H1 (cell line): ENCODE data around the gene OOEP. TPM values are rescaled to one million over a fixed set of nuclear protein-coding genes. Genes with fewer than 3 reads are reported as not detected.

Experiments
- CTCF ChIA-PET: fragments of 300-600 bp; sonication (Branson Sonifier 250); formaldehyde crosslinking; loops from one replicate; lab custom pipeline; 2021; ENCODE audit not compliant: partially characterized antibody; lab: Charles Lee
- POLR2A ChIA-PET: fragments of 300-600 bp; sonication (Branson Sonifier 250); formaldehyde crosslinking; loops from one replicate; lab custom pipeline; 2021; ENCODE audit warnings: inconsistent platforms; ENCODE audit not compliant: partially characterized antibody; lab: Charles Lee
- DNase-seq, 2 experiments: peaks; one replicate each; pipeline versions ENCODE4 v3.0.0 to v3.0.0-alpha.2; 2010 to 2022; ENCODE audit warnings: low spot score in 2 of 2, low read depth in 1 of 2, mixed read lengths in 1 of 2
- FAIRE-seq: peaks from 2 replicates; lab custom pipeline; 2011; peaks lifted over from hg19 to GRCh38; lab: Jason Lieb, UNC
- H2AFZ ChIP-seq: 2 replicates; pipeline ENCODE4 v1.8.1; 2012; ENCODE audit warnings: low read length, inconsistent platforms
- H2AK5ac ChIP-seq: 2 replicates; pipeline ENCODE4 v1.6.1; 2013; ENCODE audit warnings: low read depth, low read length
- H2BK120ac ChIP-seq: replicated peaks from 2 replicates; pipeline ENCODE3; 2013; ENCODE audit warnings: low read depth, low read length, inconsistent platforms
- H2BK12ac ChIP-seq: 2 replicates; pipeline ENCODE4 v1.6.1; 2013; ENCODE audit warnings: low read depth, low read length
- H2BK15ac ChIP-seq: 2 replicates; pipeline ENCODE4 v1.6.1; 2013; ENCODE audit warnings: low read length
- H2BK20ac ChIP-seq: 2 replicates; pipeline ENCODE4 v1.6.1; 2013; ENCODE audit warnings: low read length
- H2BK5ac ChIP-seq: 2 replicates; pipeline ENCODE4 v1.6.1; 2013; ENCODE audit warnings: low read depth, low read length
- H3K14ac ChIP-seq: 2 replicates; pipeline ENCODE4 v1.6.1; 2013; ENCODE audit warnings: inconsistent platforms; ENCODE audit not compliant: insufficient read length
- H3K18ac ChIP-seq: 2 replicates; pipeline ENCODE4 v1.6.1; 2013; ENCODE audit warnings: low read length; ENCODE audit errors: extremely low read depth
- H3K23ac ChIP-seq: 2 replicates; pipeline ENCODE4 v1.6.1; 2013; ENCODE audit warnings: inconsistent platforms; ENCODE audit not compliant: insufficient read length
- H3K23me2 ChIP-seq: 2 replicates; pipeline ENCODE4 v1.6.1; 2013; ENCODE audit warnings: low read depth, low read length
- H3K27ac ChIP-seq: 2 replicates; pipeline ENCODE4 v1.6.1; 2011; ENCODE audit warnings: low read depth, low read length, inconsistent platforms
- H3K27me3 ChIP-seq, 4 experiments: replicated peaks in 1 of 4; 1 replicate in 1 of 4; 2 replicates in 3 of 4; pipeline versions ENCODE4 v1.6.1 to v1.8.1; 2011 to 2013; ENCODE audit warnings: low read length in 3 of 4, mild to moderate bottlenecking in 3 of 4, inconsistent platforms in 2 of 4, mixed read lengths in 2 of 4, moderate library complexity in 1 of 4; ENCODE audit not compliant: control insufficient read depth in 3 of 4, insufficient read depth in 3 of 4; ENCODE audit errors: extremely low read depth in 1 of 4
- H3K36me3 ChIP-seq, 4 experiments: 2 replicates each; pipeline versions ENCODE4 v1.6.1 to v1.8.1; 2011 to 2013; ENCODE audit warnings: mild to moderate bottlenecking in 4 of 4, low read length in 3 of 4, moderate library complexity in 2 of 4, control low read depth in 1 of 4, inconsistent platforms in 1 of 4; ENCODE audit not compliant: insufficient read depth in 4 of 4, control insufficient read depth in 2 of 4
- H3K4ac ChIP-seq: replicated peaks from 2 replicates; pipeline ENCODE3; 2013; ENCODE audit warnings: low read length, low read depth, mixed read lengths, inconsistent platforms; ENCODE audit not compliant: insufficient read length
- H3K4me1 ChIP-seq, 4 experiments: replicated peaks in 1 of 4; 1 replicate in 1 of 4; 2 replicates in 3 of 4; pipeline versions ENCODE4 v1.6.1 to v1.8.1; 2011 to 2013; ENCODE audit warnings: low read length in 3 of 4, inconsistent platforms in 2 of 4, mixed read lengths in 1 of 4; ENCODE audit not compliant: insufficient read depth in 4 of 4, control insufficient read depth in 3 of 4
- H3K4me2 ChIP-seq, 2 experiments: 2 replicates each; pipeline versions ENCODE4 v1.6.1 to v1.8.1; 2011 to 2013; ENCODE audit warnings: low read depth in 2 of 2, low read length in 2 of 2, control low read depth in 1 of 2, inconsistent platforms in 1 of 2, mild to moderate bottlenecking in 1 of 2; ENCODE audit not compliant: insufficient read depth in 1 of 2
- H3K4me3 ChIP-seq, 4 experiments: fragments of 200-600, 300-600 bp in 1 of 4; sonication (generic), shearing (Covaris generic), sonication (Bioruptor Twin) in 1 of 4; 2 replicates each; pipeline versions ENCODE4 v1.5.1 to v1.8.1; 2011 to 2016; ENCODE audit warnings: low read length in 4 of 4, low read depth in 3 of 4, control low read depth in 2 of 4, inconsistent platforms in 2 of 4, mild to moderate bottlenecking in 2 of 4, mixed read lengths in 1 of 4, moderate library complexity in 1 of 4; ENCODE audit not compliant: insufficient read depth in 2 of 4; ENCODE audit errors: extremely low read depth in 1 of 4
- H3K56ac ChIP-seq: replicated peaks from 2 replicates; pipeline ENCODE3; 2013; ENCODE audit warnings: low read depth, mild to moderate bottlenecking, mixed read lengths, low read length, inconsistent platforms; ENCODE audit not compliant: insufficient read length
- H3K79me1 ChIP-seq: 2 replicates; pipeline ENCODE4 v1.6.1; 2013; ENCODE audit warnings: low read depth, low read length, control low read depth
- H3K79me2 ChIP-seq, 2 experiments: 2 replicates each; pipeline versions ENCODE4 v1.6.1 to v1.8.1; 2012 to 2013; ENCODE audit warnings: low read length in 2 of 2, mild to moderate bottlenecking in 2 of 2, inconsistent platforms in 1 of 2; ENCODE audit not compliant: insufficient read depth in 2 of 2, control insufficient read depth in 1 of 2
- H3K9ac ChIP-seq, 4 experiments: replicated peaks in 1 of 4; 1 replicate in 1 of 4; 2 replicates in 3 of 4; pipeline versions ENCODE4 v1.6.1 to v1.8.1; 2011 to 2013; ENCODE audit warnings: low read depth in 3 of 4, low read length in 3 of 4, control low read depth in 2 of 4, mild to moderate bottlenecking in 2 of 4, moderate library complexity in 2 of 4, inconsistent platforms in 1 of 4; ENCODE audit errors: extremely low read depth in 1 of 4
- H3K9me3 ChIP-seq, 2 experiments: 2 replicates each; pipeline versions ENCODE4 v1.6.1 to v1.8.1; 2012 to 2013; ENCODE audit warnings: mild to moderate bottlenecking in 2 of 2, moderate library complexity in 2 of 2, control low read depth in 1 of 2, inconsistent platforms in 1 of 2, low read depth in 1 of 2, low read length in 1 of 2, mixed read lengths in 1 of 2; ENCODE audit not compliant: insufficient read depth in 2 of 2
- H4K20me1 ChIP-seq, 2 experiments: replicated peaks in 1 of 2; 2 replicates each; pipeline versions ENCODE3 to v1.8.1; 2011 to 2013; ENCODE audit warnings: inconsistent platforms in 2 of 2, low read length in 2 of 2, mild to moderate bottlenecking in 1 of 2; ENCODE audit not compliant: insufficient read depth in 2 of 2, control insufficient read depth in 1 of 2
- H4K5ac ChIP-seq: 2 replicates; pipeline ENCODE4 v1.6.1; 2013; ENCODE audit warnings: low read length, low read depth, mixed read lengths, inconsistent platforms; ENCODE audit not compliant: insufficient read length
- H4K8ac ChIP-seq: 2 replicates; pipeline ENCODE4 v1.8.0; 2013; ENCODE audit warnings: mild to moderate bottlenecking, moderate library complexity, low read length, inconsistent platforms; ENCODE audit not compliant: insufficient read depth; ENCODE audit errors: extremely low read depth
- H4K91ac ChIP-seq: replicated peaks from 2 replicates; pipeline ENCODE3; 2013; ENCODE audit warnings: low read length, mixed read lengths, inconsistent platforms; ENCODE audit not compliant: insufficient read length
- ATF2 ChIP-seq: IDR thresholded peaks from 2 replicates; pipeline ENCODE4 v1.6.1; 2012; ENCODE audit warnings: low read length, inconsistent platforms
- BCL11A ChIP-seq, 2 experiments: IDR thresholded peaks; one replicate each; pipeline ENCODE4 v1.6.1; 2011; ENCODE audit warnings: low read depth in 2 of 2, low read length in 2 of 2, mild to moderate bottlenecking in 2 of 2
- CHD2 ChIP-seq: IDR thresholded peaks from 2 replicates; pipeline ENCODE4 v1.6.1; 2012; ENCODE audit warnings: low read length, improper control_type of control experiment
- CREB1 ChIP-seq: IDR thresholded peaks from 2 replicates; pipeline ENCODE4 v1.6.1; 2012; ENCODE audit warnings: inconsistent platforms
- GABPA ChIP-seq: IDR thresholded peaks from 2 replicates; pipeline ENCODE4 v1.6.1; 2011; ENCODE audit warnings: mild to moderate bottlenecking, low read length, moderate library complexity, borderline replicate concordance; ENCODE audit not compliant: insufficient read depth
- GTF2F1 ChIP-seq: IDR thresholded peaks from 2 replicates; pipeline ENCODE4 v1.6.1; 2012; ENCODE audit warnings: low read depth, low read length, improper control_type of control experiment, borderline replicate concordance
- HDAC2 ChIP-seq, 2 experiments: fragments of 300-600 bp in 1 of 2; sonication (generic) in 1 of 2; IDR thresholded peaks; 2 replicates each; pipeline ENCODE4 v1.6.1; 2011 to 2012; ENCODE audit warnings: low read depth in 2 of 2, low read length in 2 of 2, mild to moderate bottlenecking in 2 of 2, moderate library complexity in 2 of 2, borderline replicate concordance in 1 of 2, inconsistent platforms in 1 of 2
- JUN ChIP-seq: IDR thresholded peaks from 2 replicates; pipeline ENCODE4 v1.6.1; 2011; ENCODE audit warnings: low read depth, mild to moderate bottlenecking, improper control_type of control experiment, low read length
- TBP ChIP-seq: IDR thresholded peaks from 2 replicates; pipeline ENCODE4 v1.6.1; 2011; ENCODE audit warnings: low read depth, low read length, improper control_type of control experiment
- TCF12 ChIP-seq: IDR thresholded peaks from 2 replicates; pipeline ENCODE4 v1.6.1; 2011; ENCODE audit warnings: low read depth, mild to moderate bottlenecking, low read length
- WGBS, 2 experiments: shearing (Covaris generic) in 1 of 2; methylation state at CpG; one replicate each; pipeline versions ENCODE4 v1.1.6 to v1.1.7; 2013 to 2015; ENCODE audit warnings: low lambda C conversion rate in 2 of 2, mixed read lengths in 2 of 2, inconsistent platforms in 1 of 2, low coverage in 1 of 2, missing lambda C conversion rate in 1 of 2; ENCODE audit not compliant: insufficient replicate concordance in 2 of 2, insufficient coverage in 1 of 2, insufficient read length in 1 of 2; ENCODE audit errors: extremely low coverage in 1 of 2, missing lambda C conversion rate in 1 of 2; 5-methylcytosine and 5-hydroxymethylcytosine counted together
- long read RNA-seq, 2 experiments: library from RNA in 1 of 2; library from capped mRNA in 1 of 2; stranded (forward); transcript quantifications; one replicate each; pipeline ENCODE4 v2.0.0, GENCODE V29; 2021; ENCODE audit warnings: inconsistent platforms in 1 of 2
- polyA minus RNA-seq, 3 experiments: library from RNA; depleted of rRNA, polyadenylated mRNA; stranded (reverse); fragments of >200 nt; gene quantifications; 1 replicate in 2 of 3; 2 replicates in 1 of 3; pipeline ENCODE4 v1.2.3, GENCODE V29; 2011
- polyA plus RNA-seq, 7 experiments: library from polyadenylated mRNA; depleted of rRNA in 3 of 7; stranded (reverse) in 5 of 7; unstranded in 2 of 7; fragments of >200 nt in 5 of 7; fragments of 200-250 nt in 2 of 7; gene quantifications; 1 replicate in 5 of 7; 2 replicates in 1 of 7; 4 replicates in 1 of 7; pipeline versions ENCODE4 v1.2.1 to v1.2.3, GENCODE V29; 2011 to 2013; ENCODE audit warnings: missing spikeins in 2 of 7, mixed read lengths in 2 of 7
- total RNA-seq: library from RNA; stranded (reverse); fragmentation: NEBNext Ultra II Directional; extraction: Animal tissue kit (Norgen Biotek cat#: 25700); gene quantifications from 2 replicates; pipeline ENCODE4 v1.2.1, GENCODE V29; 2021

The OOEP gene
- total RNA-seq (0.41 TPM in 1 of 2 replicates, not detected in the other), polyA plus RNA-seq (2011; rRNA removed) (0.20 and 0.55 TPM in 2 replicates), polyA minus RNA-seq (2011; rRNA and poly(A)+ RNA removed) (not detected in 2 replicates)
- polyA plus RNA-seq (2011; cell fraction: cytosol; rRNA removed) = 0.30 TPM
- polyA plus RNA-seq (2011; cell fraction: nucleus; rRNA removed) = 0.50 TPM
- 0.19 to 0.43 TPM (median 0.33 TPM) in 3 of 4 replicates, not detected in the other for polyA plus RNA-seq (2012, experiment 1 of 2)
- not detected for polyA plus RNA-seq (2012, experiment 2 of 2)
- 0.24 TPM for polyA plus RNA-seq (2013, experiment 1 of 2)
- 0.39 TPM for polyA plus RNA-seq (2013, experiment 2 of 2)
- polyA minus RNA-seq (2011; cell fraction: cytosol; rRNA and poly(A)+ RNA removed) = not detected
- polyA minus RNA-seq (2011; cell fraction: nucleus; rRNA and poly(A)+ RNA removed) = not detected
- long read RNA-seq, experiment 1, partial matches to known transcripts = 0 of 1,283 reads
- long read RNA-seq, experiment 1, other reads (novel, unspliced or antisense) = 1,283 of 1,283 reads
- long read RNA-seq, experiment 2 = 0 reads

DNA sequence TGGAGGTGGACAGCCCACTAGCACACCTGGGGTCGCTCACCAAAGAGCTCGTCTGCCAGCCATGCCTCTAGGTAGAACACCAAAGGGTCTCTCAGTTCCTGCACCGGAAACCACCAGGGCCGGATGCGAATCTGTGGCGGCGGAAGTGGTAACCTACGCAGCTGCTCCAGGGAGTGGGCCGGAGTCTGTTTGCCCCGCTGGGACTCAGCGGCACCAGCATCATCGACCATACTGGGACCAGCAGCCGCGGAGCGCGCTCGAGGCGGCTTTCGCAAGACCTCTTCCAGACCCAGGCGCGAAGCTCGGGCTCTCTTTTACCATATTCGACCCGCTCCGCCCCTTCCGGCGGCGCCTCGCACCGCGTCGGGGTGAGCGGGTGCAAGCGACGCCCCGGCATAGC lies at the start of gene OOEP:
TSS of gene OOEP (minus strand) at position 335 of the 400 bp plus-strand sequence. CDS start at position 230, 105 bp downstream.
- Histone ChIP-seq H3K56ac (no peak within 1 kb of the TSS), H3K4me1 (peaks cover 0 to 6% (median 2%) of the 10 kb centered on the region in 4 experiments; a peak in 3 of 7 replicates), H3K9ac (no peak within 1 kb of the TSS), H2BK20ac (peak within 1 kb of the TSS; percentile 40; the same call in 1 of the 2 replicates), H4K8ac (no peak within 1 kb of the TSS), H3K27ac (no peak within 1 kb of the TSS), H3K4me2 (no peak within 1 kb of the TSS), H4K5ac (no peak within 1 kb of the TSS), H4K91ac (no peak within 1 kb of the TSS), H3K18ac (peak within 1 kb of the TSS; percentile 32; the same call in 1 of the 2 replicates), H3K36me3 (no peaks in the 10 kb centered on the region), H2BK120ac (peak within 1 kb of the TSS; percentile 59), H3K79me1 (no peaks in the 10 kb centered on the region), H3K4me3 (no peak within 1 kb of the TSS), H3K9me3 (peaks cover 0 to 4% of the 10 kb centered on the region in 2 experiments; a peak in 1 of 4 replicates), H3K23me2 (no peaks in the 10 kb centered on the region), H3K27me3 (no peaks in the 10 kb centered on the region), H3K23ac (no peak within 1 kb of the TSS), H3K4ac (no peak within 1 kb of the TSS), H3K79me2 (no peaks in the 10 kb centered on the region), H2BK5ac (no peak within 1 kb of the TSS), H2BK15ac (no peak within 1 kb of the TSS), H2AK5ac (no peak within 1 kb of the TSS), H3K14ac (no peak within 1 kb of the TSS), H4K20me1 (no peaks in the 10 kb centered on the region), H2BK12ac (peak within 1 kb of the TSS; percentile 60; the same call in 1 of the 2 replicates), H2AFZ (peak within 1 kb of the TSS; percentile 10; the same call in 1 of the 2 replicates)
- ChIA-PET POLR2A (no interaction called here), CTCF (interaction anchor here (1.6 to 1.9 kb wide), 2 partner anchors 42 to 43 kb away, joined by 4 to 6 read pairs; no protein-coding TSS in a partner anchor)
- no peak for DNase-seq
- 97% methylated on average over 36 of the region's 36 CpGs; no CpG with 5 or more reads in 1 of the 2 experiments for WGBS, 2 experiments
- FAIRE-seq = no peak
- TF ChIP-seq HDAC2 (IDR thresholded peaks at IDR 0.05; ENCODE audit: borderline replicate concordance in 1 of 2, low read depth in 2 of 2, low read length in 2 of 2) (no peak), ATF2 (no peak), GTF2F1 (no peak), BCL11A (IDR thresholded peaks at IDR 0.05; ENCODE audit: low read depth in 2 of 2, low read length in 2 of 2) (no peak), CREB1 (no peak), JUN (no peak), TCF12 (no peak), TBP (no peak), CHD2 (no peak), GABPA (no peak)
